Measurements from ENCODE around the gene GLYATL2.

The GLYATL2 gene

DNA sequence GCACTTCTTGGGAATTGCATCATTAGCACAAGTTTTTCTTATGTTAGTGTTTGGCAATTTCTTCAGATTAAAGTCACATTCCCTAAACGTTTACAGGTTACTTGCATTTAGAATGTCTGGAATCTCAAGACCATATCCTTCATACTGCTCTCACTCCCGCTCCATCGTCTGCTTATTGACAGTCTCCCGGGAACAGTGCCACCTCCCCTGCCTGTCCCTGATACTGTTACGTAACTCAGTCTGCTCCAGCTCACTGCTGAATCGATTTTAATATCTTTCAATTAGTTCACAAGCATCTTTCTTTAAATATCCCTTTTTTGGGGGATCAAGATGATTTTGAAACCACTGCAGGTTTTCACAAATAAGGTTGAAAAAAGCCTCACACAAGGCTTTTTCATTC is 48.2 kb downstream of the GLYATL2 start:
- no peak for DNase-seq

DNA sequence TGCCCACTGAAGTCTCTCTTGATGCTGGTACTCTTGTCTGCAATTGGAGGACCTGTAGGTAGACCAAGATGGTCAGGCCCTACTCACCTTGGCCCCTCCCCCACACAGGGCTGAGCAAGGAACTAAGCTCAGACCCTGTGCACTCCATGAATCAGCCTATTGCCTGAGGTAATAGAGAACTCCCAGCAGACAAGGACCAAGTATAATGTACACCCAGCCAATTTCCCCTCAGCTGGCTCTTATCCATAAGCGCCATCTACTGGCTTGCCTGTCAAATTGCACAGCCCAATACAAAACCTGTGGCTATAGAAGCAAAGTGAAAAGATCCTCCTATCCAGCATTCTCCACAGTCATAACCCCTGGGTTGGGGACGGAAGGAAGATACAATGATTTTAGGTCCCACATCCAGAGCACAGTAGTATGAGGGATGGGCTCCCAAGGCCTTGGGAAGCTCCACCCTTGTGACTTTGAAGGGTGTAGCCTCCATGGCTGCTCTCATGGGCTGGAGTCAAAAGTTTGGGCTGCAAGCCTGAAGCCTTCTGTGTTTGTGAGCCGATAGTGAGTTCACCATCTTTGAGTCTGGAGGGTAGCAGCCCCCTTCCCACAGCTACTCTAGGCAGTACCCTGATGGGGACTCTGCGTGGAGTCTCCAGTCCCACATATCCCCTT is 56.0 kb downstream of the GLYATL2 start:
- peak; percentile 22 to 34 for DNase-seq

- no peak for DNase-seq
These were observed 56.6 kb downstream of the GLYATL2 start for GRCh38 chr11:58787903-58788302.

- no peak for DNase-seq
These were observed 57.8 kb downstream of the GLYATL2 start for GRCh38 chr11:58786693-58787092.

DNA sequence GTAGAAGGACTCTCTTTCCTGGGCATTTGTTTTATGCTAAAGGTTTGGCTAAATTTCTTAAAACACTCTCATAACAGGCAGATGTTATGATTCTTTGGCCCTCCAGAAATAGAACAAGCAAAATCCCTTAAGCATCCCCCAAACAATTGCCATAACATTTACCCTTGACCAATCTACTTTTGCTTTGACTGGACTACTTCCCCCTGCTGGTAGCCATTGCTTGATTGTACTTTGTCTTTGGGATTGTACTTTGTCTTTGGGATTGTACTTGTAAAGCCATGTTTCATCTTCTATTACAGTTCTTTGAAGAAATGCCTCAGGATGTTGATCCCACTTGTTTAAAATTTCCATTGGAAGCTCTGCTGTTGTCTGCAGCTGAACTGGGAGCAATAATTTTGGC is 59.5 kb downstream of the GLYATL2 start:
- DNase-seq: no peak

Measured in activated CD4-positive, alpha-beta T cell treated with anti-CD3 and anti-CD28 coated beads, Interleukin-2, amount 50 U/mL, for 48 hours (primary cell).